Left lung (tissue), 10 donors: Measurements from ENCODE around the gene UNC5C. TPM values are rescaled to one million over a fixed set of nuclear protein-coding genes. Genes with fewer than 3 reads are reported as not detected.
"Not testable (repeated sequence)": the region's sequence is repeated elsewhere in the genome, so short reads cannot be mapped to it uniquely, and the experiment has no call there.

Source experiments
- ATAC-seq: fragments of 200-7000 bp; cut with Tn5 transposase; one replicate; pipeline ENCODE4 v1.9.1; 2020; ENCODE audit warnings: moderate library complexity
- DNase-seq, 4 donors: peaks; one replicate each; pipeline ENCODE4 v3.0.0-alpha.2; 2013 to 2020
- H3K27ac ChIP-seq, 2 donors: fragments of 200-600 bp; sonication (generic) in 1 of 2; one replicate each; pipeline versions ENCODE4 v1.5.0 to v1.8.0; 2020 to 2021
- H3K27me3 ChIP-seq, 2 donors: fragments of 200-600 bp; sonication (generic) in 1 of 2; one replicate each; pipeline versions ENCODE4 v1.5.0 to v1.8.0; 2020 to 2021
- H3K36me3 ChIP-seq, 2 donors: fragments of 200-600 bp; sonication (generic) in 1 of 2; one replicate each; pipeline versions ENCODE4 v1.5.0 to v1.8.0; 2020 to 2021
- H3K4me1 ChIP-seq, 2 donors: fragments of 200-600 bp; one replicate each; pipeline ENCODE4 v1.8.0; 2021
- H3K4me3 ChIP-seq, 2 donors: fragments of 200-600 bp; sonication (generic) in 1 of 2; one replicate each; pipeline versions ENCODE4 v1.5.0 to v1.8.0; 2020 to 2021; ENCODE audit warnings: mild to moderate bottlenecking in 1 of 2
- H3K9me3 ChIP-seq, 2 donors: fragments of 200-600 bp; sonication (generic) in 1 of 2; one replicate each; pipeline versions ENCODE4 v1.5.0 to v1.8.0; 2020 to 2021
- CTCF ChIP-seq, 2 donors: fragments of 200-600 bp; sonication (generic) in 1 of 2; IDR thresholded peaks; one replicate each; pipeline versions ENCODE4 v1.5.0 to v1.8.0; 2021; ENCODE audit warnings: antibody characterized with exemption in 2 of 2
- intact Hi-C, 2 donors: fragments of 100-400 bp; cut with DNase I; formaldehyde crosslinking; loops; one replicate each; pipeline versions ENCODE4 v1.11.2 to v1.14.2; 2022
- polyA plus RNA-seq, 6 donors: library from polyadenylated mRNA; unstranded; fragments of 120-200 nt; gene quantifications; one replicate each; pipeline ENCODE4 v1.2.1, GENCODE V29; 2013; ENCODE audit not compliant: insufficient read length in 6 of 6
- total RNA-seq, 2 donors: library from RNA; stranded (reverse); fragmentation: NEBNext Ultra II Directional; extraction: Animal tissue kit (Norgen Biotek cat#: 25700); gene quantifications; one replicate each; pipeline ENCODE4 v1.2.1, GENCODE V29; 2021
- donor health status: DM: no; HTN: yes; CAD: no.
- donor health status: DM: no; HTN: no; CAD: no.

Gene UNC5C
- total and polyA plus RNA-seq, 8 donors: 9.0 to 49.5 (median 40.5) TPM

- no peak for ATAC-seq
- DNase-seq: no peak
Observed at GRCh38 chr4:95181243-95181995, 367.4 kb downstream of the UNC5C start.

GRCh38 chr4:95180531-95181242 lies 368.1 kb downstream of the UNC5C start:
- H3K27ac ChIP-seq: no peak overlapping the region
- no peaks in the 10 kb centered on the region for H3K4me1 ChIP-seq
- DNase-seq (no peak), ATAC-seq (no peak)
- intact Hi-C loops: no loop called here
- H3K36me3 ChIP-seq: no peaks in the 10 kb centered on the region
- no peak overlapping the region for H3K4me3 ChIP-seq
- no peaks in the 10 kb centered on the region for H3K27me3 ChIP-seq
- peaks cover 0 to 5% of the 10 kb centered on the region in 2 donors for H3K9me3 ChIP-seq
- TF ChIP-seq CTCF (IDR thresholded peaks at IDR 0.05): no peak

More at GRCh38 chr4:95181243-95181995, 367.4 kb downstream of the UNC5C start:
- H3K4me1 ChIP-seq: no peaks in the 10 kb centered on the region
- H3K36me3 ChIP-seq: no peaks in the 10 kb centered on the region
- H3K4me3 ChIP-seq: no peak overlapping the region
- H3K27ac ChIP-seq: no peak overlapping the region
- H3K27me3 ChIP-seq: no peaks in the 10 kb centered on the region
- no peak for TF ChIP-seq CTCF (IDR thresholded peaks at IDR 0.05)
- peaks cover 0 to 5% of the 10 kb centered on the region in 2 donors for H3K9me3 ChIP-seq
- intact Hi-C loops: no loop called here

GRCh38 chr4:95178938-95179337 lies 369.8 kb downstream of the UNC5C start:
- peaks cover 0 to 5% of the 10 kb centered on the region in 2 donors for H3K9me3 ChIP-seq
- DNase-seq (no peak), ATAC-seq (no peak)
- no peaks in the 10 kb centered on the region for H3K4me1 ChIP-seq
- no peaks in the 10 kb centered on the region for H3K27me3 ChIP-seq
- no peak overlapping the region for H3K4me3 ChIP-seq
- TF ChIP-seq CTCF (IDR thresholded peaks at IDR 0.05): no peak
- intact Hi-C loops: no loop called here
- no peak overlapping the region for H3K27ac ChIP-seq
- H3K36me3 ChIP-seq: no peaks in the 10 kb centered on the region

- H3K4me3 ChIP-seq, H3K4me1 ChIP-seq, H3K27me3 ChIP-seq, DNase-seq, ATAC-seq, H3K27ac ChIP-seq, H3K36me3 ChIP-seq, intact Hi-C loops, H3K9me3 ChIP-seq: not testable (repeated sequence)
Observed at GRCh38 chr4:95171377-95171776, 377.4 kb downstream of the UNC5C start.

- ATAC-seq: no peak
- no peaks in the 10 kb centered on the region for H3K36me3 ChIP-seq
- no peaks in the 10 kb centered on the region for H3K9me3 ChIP-seq
- H3K27me3 ChIP-seq: no peaks in the 10 kb centered on the region
- TF ChIP-seq CTCF (IDR thresholded peaks at IDR 0.05): no peak
- H3K4me3 ChIP-seq: no peak overlapping the region
- intact Hi-C loops: no loop called here
- H3K27ac ChIP-seq: no peak overlapping the region
- H3K4me1 ChIP-seq: peaks cover 0 to 4% of the 10 kb centered on the region in 2 donors
- no peak for DNase-seq
Observed at GRCh38 chr4:95170176-95170575, 378.6 kb downstream of the UNC5C start.
